Neural progenitor cell (in vitro differentiated cells): ENCODE results near the gene RBKS.

ENCODE experiments used
- EZH2 ChIP-seq: fragments of 200-600 bp; sonication (generic); IDR thresholded peaks from 2 replicates; pipeline ENCODE4 v1.6.1; 2017; ENCODE audit warnings: antibody characterized with exemption, mild to moderate bottlenecking, moderate library complexity
- TF ChIP-seq, protein P1 (sequence below): fragments of 200-600 bp; sonication (generic); IDR thresholded peaks from 2 replicates; pipeline ENCODE4 v1.5.1; 2017; ENCODE audit warnings: antibody characterized with exemption, mild to moderate bottlenecking

DNA sequence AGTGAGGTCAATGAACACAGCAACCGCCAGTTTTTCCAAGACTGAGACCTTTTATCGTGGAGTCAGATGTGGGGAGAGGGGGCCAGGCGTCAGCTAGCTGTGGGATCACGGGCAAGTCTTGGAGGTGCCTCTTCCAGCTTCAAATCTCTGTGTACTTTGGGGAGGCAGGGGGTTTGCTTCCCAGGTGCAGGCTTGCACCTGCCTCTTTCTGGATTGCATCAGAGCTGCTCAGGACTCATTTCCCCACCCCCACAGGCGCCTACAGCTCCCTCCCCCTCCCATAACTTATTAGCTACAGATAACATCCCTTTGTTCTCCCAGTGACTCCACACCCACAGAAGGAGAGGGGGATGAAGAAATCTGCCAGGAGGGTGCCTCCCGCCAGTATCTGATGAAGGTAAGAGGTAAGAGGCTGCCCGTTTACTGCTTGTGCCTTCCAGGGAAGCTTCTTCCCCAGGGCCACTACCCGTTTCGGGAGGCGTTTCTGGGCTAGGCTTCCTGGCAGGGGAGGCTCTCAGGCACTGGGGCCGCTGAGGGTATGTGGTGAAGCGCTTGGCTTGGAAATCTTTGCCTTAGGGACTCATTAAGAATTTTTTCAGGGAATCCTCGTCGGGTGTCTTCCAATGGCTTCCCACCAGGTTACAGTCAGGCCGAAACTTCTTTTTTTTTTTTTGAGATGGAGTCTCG, 137.5 kb downstream of the RBKS start:
- TF ChIP-seq, protein P1, sequence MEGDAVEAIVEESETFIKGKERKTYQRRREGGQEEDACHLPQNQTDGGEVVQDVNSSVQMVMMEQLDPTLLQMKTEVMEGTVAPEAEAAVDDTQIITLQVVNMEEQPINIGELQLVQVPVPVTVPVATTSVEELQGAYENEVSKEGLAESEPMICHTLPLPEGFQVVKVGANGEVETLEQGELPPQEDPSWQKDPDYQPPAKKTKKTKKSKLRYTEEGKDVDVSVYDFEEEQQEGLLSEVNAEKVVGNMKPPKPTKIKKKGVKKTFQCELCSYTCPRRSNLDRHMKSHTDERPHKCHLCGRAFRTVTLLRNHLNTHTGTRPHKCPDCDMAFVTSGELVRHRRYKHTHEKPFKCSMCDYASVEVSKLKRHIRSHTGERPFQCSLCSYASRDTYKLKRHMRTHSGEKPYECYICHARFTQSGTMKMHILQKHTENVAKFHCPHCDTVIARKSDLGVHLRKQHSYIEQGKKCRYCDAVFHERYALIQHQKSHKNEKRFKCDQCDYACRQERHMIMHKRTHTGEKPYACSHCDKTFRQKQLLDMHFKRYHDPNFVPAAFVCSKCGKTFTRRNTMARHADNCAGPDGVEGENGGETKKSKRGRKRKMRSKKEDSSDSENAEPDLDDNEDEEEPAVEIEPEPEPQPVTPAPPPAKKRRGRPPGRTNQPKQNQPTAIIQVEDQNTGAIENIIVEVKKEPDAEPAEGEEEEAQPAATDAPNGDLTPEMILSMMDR, result no peak
- no peak for TF ChIP-seq EZH2
